ENCODE measurements around the gene TACR2.

- TF ChIP-seq CTCF (IDR thresholded peaks at IDR 0.05; ENCODE audit: insufficient read depth, low read length, poor library complexity, severe bottlenecking) (no peak), EZH2phosphoT487 (conservative IDR thresholded peaks at IDR 0.05; ENCODE audit: low read length) (no peak)
These were observed 18.3 kb downstream of the TACR2 start for GRCh38 chr10:69398466-69398865.

Data from SU-DHL-6 (cell line).